ENCODE results near the gene ZKSCAN3.

DNA sequence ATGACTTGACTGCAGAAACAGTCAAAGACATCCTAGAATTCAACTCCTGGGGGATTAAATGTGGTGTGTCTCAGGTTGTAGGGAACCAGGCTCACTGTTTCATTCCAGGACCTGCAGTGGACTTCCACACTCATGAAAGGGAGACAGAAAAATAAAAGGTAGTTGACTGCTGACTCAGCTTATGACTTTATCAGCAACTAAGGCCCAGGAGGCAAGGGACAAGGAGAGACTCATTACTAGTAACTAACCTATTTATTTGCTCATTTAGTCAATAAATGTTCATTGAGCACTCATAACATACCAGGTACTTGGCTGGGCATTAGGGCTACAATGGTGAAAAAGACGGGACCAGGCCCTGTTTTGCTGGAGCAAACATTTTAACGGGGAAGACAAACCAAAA lies 16.7 kb upstream of the ZKSCAN3 start:
- no peak for TF ChIP-seq POLR2AphosphoS5 (IDR thresholded peaks at IDR 0.05)
- no peak for TF ChIP-seq EZH2 (IDR thresholded peaks at IDR 0.05; ENCODE audit: borderline replicate concordance, insufficient read depth, low read length, poor library complexity, severe bottlenecking)
- no peak for TF ChIP-seq CTCF (IDR thresholded peaks at IDR 0.05; ENCODE audit: poor library complexity, severe bottlenecking)
- TF ChIP-seq MXI1 (conservative IDR thresholded peaks at IDR 0.05; ENCODE audit: poor library complexity, severe bottlenecking): no peak
- no peak for TF ChIP-seq RAD21 (conservative IDR thresholded peaks at IDR 0.05)
- no peak for TF ChIP-seq SMC3 (conservative IDR thresholded peaks at IDR 0.05; ENCODE audit: poor library complexity)
